ENCODE data around the gene KLK12. TPM values are rescaled to one million over a fixed set of nuclear protein-coding genes. Genes with fewer than 3 reads are reported as not detected.

Gene KLK12
- total and polyA plus RNA-seq, 8 donors: 0.31 to 1.3 (median 0.44) TPM; not detected in 1

DNA sequence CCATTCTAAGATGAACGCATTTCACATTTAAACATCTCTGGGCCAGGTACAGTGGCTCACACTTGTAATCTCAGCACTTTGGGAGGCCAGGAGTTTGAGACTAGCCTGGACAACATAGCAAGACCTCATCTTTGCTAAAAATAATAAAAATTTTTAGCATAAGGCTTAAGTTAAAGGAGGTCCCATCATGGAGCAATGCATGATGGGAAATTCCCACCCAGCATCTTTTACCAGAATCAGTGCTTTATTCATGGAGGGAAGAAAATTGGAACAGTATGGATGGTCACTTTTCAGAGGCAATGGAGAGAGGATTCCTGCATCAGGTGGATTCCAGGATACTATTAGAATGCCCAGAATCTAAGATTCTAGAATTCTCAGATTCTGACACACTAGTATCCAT, 29.6 kb downstream of the KLK12 start:
- no peaks in the 10 kb centered on the region for H3K4me1 ChIP-seq
- intact Hi-C loops (cut with DNase I): no loop called here
- no peak overlapping the region for H3K4me3 ChIP-seq
- TF ChIP-seq, protein P1, sequence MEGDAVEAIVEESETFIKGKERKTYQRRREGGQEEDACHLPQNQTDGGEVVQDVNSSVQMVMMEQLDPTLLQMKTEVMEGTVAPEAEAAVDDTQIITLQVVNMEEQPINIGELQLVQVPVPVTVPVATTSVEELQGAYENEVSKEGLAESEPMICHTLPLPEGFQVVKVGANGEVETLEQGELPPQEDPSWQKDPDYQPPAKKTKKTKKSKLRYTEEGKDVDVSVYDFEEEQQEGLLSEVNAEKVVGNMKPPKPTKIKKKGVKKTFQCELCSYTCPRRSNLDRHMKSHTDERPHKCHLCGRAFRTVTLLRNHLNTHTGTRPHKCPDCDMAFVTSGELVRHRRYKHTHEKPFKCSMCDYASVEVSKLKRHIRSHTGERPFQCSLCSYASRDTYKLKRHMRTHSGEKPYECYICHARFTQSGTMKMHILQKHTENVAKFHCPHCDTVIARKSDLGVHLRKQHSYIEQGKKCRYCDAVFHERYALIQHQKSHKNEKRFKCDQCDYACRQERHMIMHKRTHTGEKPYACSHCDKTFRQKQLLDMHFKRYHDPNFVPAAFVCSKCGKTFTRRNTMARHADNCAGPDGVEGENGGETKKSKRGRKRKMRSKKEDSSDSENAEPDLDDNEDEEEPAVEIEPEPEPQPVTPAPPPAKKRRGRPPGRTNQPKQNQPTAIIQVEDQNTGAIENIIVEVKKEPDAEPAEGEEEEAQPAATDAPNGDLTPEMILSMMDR (IDR thresholded peaks at IDR 0.05): no peak
- ATAC-seq (no peak), DNase-seq (no peak)
- H3K36me3 ChIP-seq: no peaks in the 10 kb centered on the region
- peaks cover 0 to 2% of the 10 kb centered on the region in 2 donors for H3K9me3 ChIP-seq
- peaks cover 0 to 87% of the 10 kb centered on the region in 2 donors for H3K27me3 ChIP-seq
- no peak overlapping the region for H3K27ac ChIP-seq

DNA sequence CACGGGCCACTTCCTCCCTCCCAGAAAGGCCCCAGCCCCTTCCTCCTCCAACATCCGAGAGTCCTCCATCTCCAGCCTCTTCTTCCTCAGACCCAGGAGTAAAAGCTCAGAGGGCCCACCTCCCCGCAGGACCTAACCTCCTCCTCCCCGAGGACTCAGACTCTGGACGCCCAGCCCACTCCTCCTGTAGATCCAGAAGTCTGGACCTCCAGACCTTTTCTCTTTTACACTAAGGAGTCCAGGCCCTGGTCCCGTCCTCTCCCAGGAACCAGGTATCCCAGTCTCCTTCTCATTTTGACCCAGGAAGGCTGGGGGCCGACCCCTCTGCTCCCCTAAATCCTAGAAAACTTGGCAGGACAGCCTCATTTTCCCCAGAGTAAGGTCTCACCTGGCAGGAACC, 31.5 kb downstream of the KLK12 start:
- Histone ChIP-seq H3K9me3 (peaks cover 0 to 2% of the 10 kb centered on the region in 2 donors), H3K36me3 (no peaks in the 10 kb centered on the region), H3K27ac (no peak overlapping the region), H3K27me3 (peaks cover 0 to 87% of the 10 kb centered on the region in 2 donors), H3K4me3 (no peak overlapping the region), H3K4me1 (no peaks in the 10 kb centered on the region)
- intact Hi-C loops (cut with DNase I): no loop called here
- no peak for DNase-seq
- ATAC-seq: no peak
- TF ChIP-seq, protein P1 (IDR thresholded peaks at IDR 0.05): no peak

DNA sequence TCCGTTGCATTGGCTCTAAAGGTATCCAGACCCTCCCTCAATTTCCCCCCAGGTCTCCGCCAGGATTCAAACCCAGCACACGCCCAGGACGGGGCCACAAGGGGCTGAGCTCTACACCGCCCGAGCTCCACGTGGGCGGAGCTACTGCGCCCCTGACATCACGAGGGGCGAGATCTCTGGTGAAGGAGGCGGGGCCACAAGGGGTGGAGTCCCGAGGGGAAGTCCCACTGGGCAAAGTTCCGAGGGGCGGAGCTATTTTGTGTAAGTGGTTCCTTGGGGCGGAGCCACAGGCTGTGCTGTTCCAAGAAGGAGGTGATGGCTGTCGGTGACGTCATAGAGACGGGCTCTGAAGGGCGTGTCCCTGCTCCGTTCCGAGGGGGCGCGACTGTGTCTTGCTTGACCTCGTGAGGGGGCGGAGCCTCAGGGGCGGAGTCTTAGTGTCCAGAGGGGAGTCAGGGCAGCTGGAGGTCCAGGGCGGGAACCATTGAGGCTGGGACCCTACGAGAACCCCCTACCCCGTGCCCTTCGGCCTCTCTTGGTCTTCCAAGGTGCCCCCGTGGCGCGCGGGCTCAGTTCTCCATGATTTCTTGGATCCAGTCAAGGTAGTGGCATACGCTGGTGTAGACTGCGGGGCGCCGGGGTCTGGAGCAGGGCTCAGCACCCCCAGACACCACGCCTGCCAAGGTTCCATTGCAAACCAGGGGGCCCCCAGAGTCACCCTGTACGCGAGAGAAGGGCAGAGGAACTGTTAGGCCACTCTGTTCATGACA, 32.1 kb downstream of the KLK12 start:
- Histone ChIP-seq H3K4me3 (no peak overlapping the region), H3K4me1 (no peaks in the 10 kb centered on the region), H3K9me3 (peaks cover 0 to 2% of the 10 kb centered on the region in 2 donors), H3K27ac (no peak overlapping the region), H3K36me3 (no peaks in the 10 kb centered on the region), H3K27me3 (peaks cover 0 to 88% of the 10 kb centered on the region in 2 donors)
- DNase-seq (no peak), ATAC-seq (no peak)
- intact Hi-C loops (cut with DNase I): no loop called here
- TF ChIP-seq, protein P1 (IDR thresholded peaks at IDR 0.05): no peak

DNA sequence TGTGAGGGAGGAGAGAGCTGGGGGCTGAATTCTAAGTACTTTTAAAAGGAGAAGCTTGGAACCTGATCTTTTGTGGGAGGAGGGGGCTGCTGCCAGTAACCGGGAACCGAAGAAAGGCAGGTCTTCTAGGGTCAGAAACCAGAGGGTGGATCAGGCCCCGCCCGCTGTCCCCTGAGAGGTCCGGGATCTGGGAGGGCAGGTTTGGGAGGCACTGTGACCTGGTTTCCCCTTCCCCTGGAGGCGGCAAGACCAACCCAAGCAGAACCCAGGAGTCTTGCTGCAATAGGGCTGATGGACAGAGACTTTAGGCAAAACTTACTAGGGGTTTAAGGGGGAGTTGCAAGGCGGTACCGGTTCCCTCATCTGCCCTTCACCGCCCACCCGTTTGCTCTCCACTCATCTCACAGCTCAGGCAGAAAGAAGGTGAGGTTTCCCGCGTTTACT, 32.7 kb downstream of the KLK12 start:
- intact Hi-C loops (cut with DNase I): no loop called here
- Histone ChIP-seq H3K27ac (no peak overlapping the region), H3K4me1 (no peaks in the 10 kb centered on the region), H3K36me3 (no peaks in the 10 kb centered on the region), H3K9me3 (peaks cover 0 to 2% of the 10 kb centered on the region in 2 donors), H3K4me3 (no peak overlapping the region), H3K27me3 (peaks cover 0 to 83% of the 10 kb centered on the region in 2 donors)
- TF ChIP-seq, protein P1 (IDR thresholded peaks at IDR 0.05): no peak
- ATAC-seq (no peak), DNase-seq (no peak)

DNA sequence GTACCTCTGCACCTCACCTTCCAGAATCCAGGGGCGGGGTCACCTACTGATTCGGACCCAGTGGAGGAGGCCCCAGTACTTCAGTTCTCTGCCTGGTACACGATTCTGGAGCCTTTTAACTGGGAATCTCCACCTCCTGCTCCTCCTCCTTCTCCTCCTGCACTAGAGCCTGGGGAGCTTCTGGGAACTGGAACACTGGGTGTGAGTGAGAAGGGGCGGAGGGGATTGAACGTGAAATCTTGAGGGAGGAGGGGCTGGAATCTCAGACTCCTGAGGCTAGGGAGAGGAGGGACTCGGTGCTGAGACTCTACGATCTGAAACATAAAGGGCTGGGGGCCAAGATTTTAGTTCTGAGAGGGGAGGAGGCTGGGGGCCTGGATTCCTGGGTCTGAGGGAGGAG, 33.3 kb downstream of the KLK12 start, which contains the start of gene KLK8:
TSS of gene KLK8 (minus strand) at position 90 of the 400 bp plus-strand sequence. CDS start 437 bp downstream, outside the sequence.
- no peak within 1 kb of the TSS for H3K27ac ChIP-seq
- no peaks in the 10 kb centered on the region for H3K4me1 ChIP-seq
- ATAC-seq (no peak), DNase-seq (no peak)
- TF ChIP-seq, protein P1 (IDR thresholded peaks at IDR 0.05): no peak
- no peak within 1 kb of the TSS for H3K4me3 ChIP-seq
- H3K9me3 ChIP-seq: peaks cover 0 to 2% of the 10 kb centered on the region in 2 donors
- intact Hi-C loops (cut with DNase I): no loop called here
- H3K36me3 ChIP-seq: no peaks in the 10 kb centered on the region
- H3K27me3 ChIP-seq: peaks cover 0 to 77% of the 10 kb centered on the region in 2 donors

Measured in left lung (tissue), 10 donors.